Measurements from ENCODE around the gene ISL2.
"Not testable (repeated sequence)": the region's sequence is repeated elsewhere in the genome, so short reads cannot be mapped to it uniquely, and the experiment has no call there.

GRCh38 chr15:76313175-76313567 lies 23.4 kb upstream of the ISL2 start:
- TF ChIP-seq YY1 (IDR thresholded peaks at IDR 0.05; ENCODE audit: insufficient read depth, insufficient read length); SUZ12 (IDR thresholded peaks at IDR 0.05; ENCODE audit: extremely low read depth, insufficient read depth, insufficient read length): not testable (repeated sequence)
